Chondrocyte (in vitro differentiated cells): Measurements from ENCODE around the gene KLF11. TPM values are rescaled to one million over a fixed set of nuclear protein-coding genes. Genes with fewer than 3 reads are reported as not detected.
A peak's percentile ranks its signal among the peaks of the same experiment; 100 is the strongest.

Experiments used
- DNase-seq: peaks from one replicate; pipeline ENCODE4 v3.0.0; 2021; ENCODE audit warnings: mixed read lengths, low spot score
- H3K27ac Mint-ChIP-seq: one replicate; pipeline ENCODE4 v1.8.0; 2021; ENCODE audit warnings: mild to moderate bottlenecking, moderate library complexity, mixed read lengths; ENCODE audit not compliant: unreplicated experiment
- H3K27me3 Mint-ChIP-seq: 2 replicates; pipeline ENCODE4 v1.8.0; 2021; ENCODE audit warnings: low read depth, mixed read lengths
- H3K36me3 Mint-ChIP-seq: 2 replicates; pipeline ENCODE4 v1.8.0; 2021; ENCODE audit warnings: low read depth, mixed read lengths
- H3K4me1 Mint-ChIP-seq: 2 replicates; pipeline ENCODE4 v1.8.0; 2021; ENCODE audit warnings: low read depth, mild to moderate bottlenecking, mixed read lengths
- H3K4me3 Mint-ChIP-seq: one replicate; pipeline ENCODE4 v1.8.0; 2021; ENCODE audit warnings: mild to moderate bottlenecking, moderate library complexity, mixed read lengths; ENCODE audit not compliant: unreplicated experiment
- H3K9me3 Mint-ChIP-seq: 2 replicates; pipeline ENCODE4 v1.8.0; 2021; ENCODE audit warnings: low read depth, mixed read lengths
- CTCF ChIP-seq: fragments of 200-600 bp; sonication (generic); IDR thresholded peaks from 2 replicates; pipeline ENCODE4 v1.5.0; 2021; ENCODE audit warnings: antibody characterized with exemption, mild to moderate bottlenecking, moderate library complexity
- total RNA-seq: library from RNA; stranded (reverse); gene quantifications from 3 replicates; pipeline ENCODE4 v1.2.1, GENCODE V29; 2021

Gene KLF11
- total RNA-seq, 1 donor from 2014 or later = 15.2 TPM

GRCh38 chr2:10002681-10003080 is 40.7 kb upstream of the KLF11 start:
- no peaks in the 10 kb centered on the region for H3K9me3 Mint-ChIP-seq
- peaks cover 11% of the 10 kb centered on the region for H3K4me1 Mint-ChIP-seq
- H3K27ac Mint-ChIP-seq = no peak overlapping the region
- H3K36me3 Mint-ChIP-seq = no peaks in the 10 kb centered on the region
- H3K27me3 Mint-ChIP-seq = no peaks in the 10 kb centered on the region
- peak; percentile 46 for DNase-seq
- no peak for TF ChIP-seq CTCF
- no peak overlapping the region for H3K4me3 Mint-ChIP-seq

GRCh38 chr2:10003206-10004125 is 39.9 kb upstream of the KLF11 start:
- Mint-ChIP-seq H3K36me3 (no peaks in the 10 kb centered on the region), H3K9me3 (no peaks in the 10 kb centered on the region), H3K4me3 (no peak overlapping the region), H3K27ac (no peak overlapping the region), H3K27me3 (no peaks in the 10 kb centered on the region), H3K4me1 (peaks cover 19% of the 10 kb centered on the region)
- TF ChIP-seq CTCF = no peak
- DNase-seq = peak; percentile 28

- peak; percentile 17 for DNase-seq
- Mint-ChIP-seq H3K27me3 (no peaks in the 10 kb centered on the region), H3K4me3 (no peak overlapping the region), H3K4me1 (peaks cover 23% of the 10 kb centered on the region), H3K27ac (no peak overlapping the region), H3K36me3 (no peaks in the 10 kb centered on the region), H3K9me3 (no peaks in the 10 kb centered on the region)
- no peak for TF ChIP-seq CTCF
These were observed 38.9 kb upstream of the KLF11 start for GRCh38 chr2:10004401-10004800.

- H3K9me3 Mint-ChIP-seq = no peaks in the 10 kb centered on the region
- no peak overlapping the region for H3K27ac Mint-ChIP-seq
- H3K4me3 Mint-ChIP-seq = no peak overlapping the region
- no peaks in the 10 kb centered on the region for H3K36me3 Mint-ChIP-seq
- DNase-seq = peak; percentile 11
- no peaks in the 10 kb centered on the region for H3K27me3 Mint-ChIP-seq
- peaks cover 23% of the 10 kb centered on the region for H3K4me1 Mint-ChIP-seq
- TF ChIP-seq CTCF = no peak
These were observed 38.5 kb upstream of the KLF11 start for GRCh38 chr2:10004836-10005235.

GRCh38 chr2:10005461-10006235 is 37.7 kb upstream of the KLF11 start:
- H3K4me3 Mint-ChIP-seq = no peak overlapping the region
- H3K27ac Mint-ChIP-seq = no peak overlapping the region
- H3K36me3 Mint-ChIP-seq = no peaks in the 10 kb centered on the region
- H3K27me3 Mint-ChIP-seq = no peaks in the 10 kb centered on the region
- no peak for TF ChIP-seq CTCF
- H3K9me3 Mint-ChIP-seq = no peaks in the 10 kb centered on the region
- H3K4me1 Mint-ChIP-seq = peaks cover 26% of the 10 kb centered on the region
- peak; percentile 29 for DNase-seq
